Measurements from ENCODE around the gene CCDC144A.
"Not testable (repeated sequence)": the region's sequence is repeated elsewhere in the genome, so short reads cannot be mapped to it uniquely, and the experiment has no call there.

Gene CCDC144A

DNA sequence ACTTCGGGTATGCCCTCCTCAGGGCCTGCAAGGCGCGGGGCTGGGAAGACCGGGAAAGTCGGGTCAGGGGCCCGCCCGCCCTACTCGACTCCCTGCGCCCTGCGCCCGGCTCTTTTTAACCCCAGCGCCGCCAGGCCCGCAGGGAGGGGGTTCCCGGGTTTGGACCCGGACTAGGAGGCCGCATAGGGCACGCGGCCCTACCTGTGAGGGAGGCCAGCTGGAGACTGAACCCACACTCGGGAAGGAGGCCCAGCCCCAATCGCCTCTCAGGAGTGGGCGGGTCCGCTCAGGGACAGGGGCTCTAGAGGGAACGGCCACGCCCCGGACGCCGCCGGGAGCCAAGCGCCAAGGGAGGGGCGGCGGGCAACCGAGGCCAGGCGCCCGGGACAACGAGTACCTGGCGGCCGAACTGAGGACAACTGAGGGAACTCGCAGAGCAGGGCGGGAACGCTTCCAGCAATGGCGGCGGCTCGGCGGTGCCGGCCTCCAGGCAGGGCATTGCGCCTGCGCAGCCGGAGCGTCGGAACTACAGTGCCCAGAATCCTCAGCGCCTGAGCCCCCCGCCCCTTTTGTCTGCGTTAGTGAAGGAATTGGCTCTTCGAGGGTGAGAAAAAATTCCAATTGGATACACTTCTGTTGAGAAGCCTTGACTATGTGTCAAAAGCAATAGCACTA lies 36.5 kb upstream of the CCDC144A start, which contains the start of gene ZNF624:
Gene ZNF624, minus strand, starts transcription at position 484 of the 675 bp plus-strand sequence.
- peak; percentile 97 for DNase-seq
- TF ChIP-seq CTCF (IDR thresholded peaks at IDR 0.05; ENCODE audit: low read depth, low read length): no peak
- Histone ChIP-seq H3K4me3 (ENCODE audit: low read depth, low read length) (peak within 1 kb of the TSS; percentile 76), H3K27ac (peak within 1 kb of the TSS; percentile 91), H3K9me3 (ENCODE audit: severe bottlenecking) (no peaks in the 10 kb centered on the region), H3K36me3 (no peaks in the 10 kb centered on the region), H3K27me3 (ENCODE audit: insufficient read depth, low read depth, severe bottlenecking) (no peaks in the 10 kb centered on the region)

DNA sequence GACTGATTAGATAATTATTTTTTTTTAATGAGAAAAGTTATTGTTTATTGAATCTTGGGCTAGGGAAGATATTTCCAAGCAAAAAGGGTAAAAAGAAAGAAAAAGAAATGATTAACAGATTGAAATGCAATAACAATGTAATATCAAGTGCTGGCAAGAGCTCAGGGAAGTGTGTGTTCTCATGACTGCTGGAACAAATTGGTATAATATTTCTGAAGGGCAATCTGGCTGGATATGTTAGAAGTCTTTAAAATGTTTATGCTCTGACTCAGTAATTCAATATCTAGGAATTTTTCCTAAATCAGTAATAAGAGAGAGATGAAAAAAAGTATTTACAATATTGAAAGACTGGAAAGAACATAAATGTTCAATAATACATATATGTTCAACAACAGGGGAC lies 28.8 kb upstream of the CCDC144A start:
- no peak for TF ChIP-seq CTCF (IDR thresholded peaks at IDR 0.05; ENCODE audit: low read depth, low read length)
- H3K4me3 ChIP-seq (ENCODE audit: low read depth, low read length): no peak overlapping the region
- H3K36me3 ChIP-seq: no peaks in the 10 kb centered on the region
- no peaks in the 10 kb centered on the region for H3K27me3 ChIP-seq (ENCODE audit: insufficient read depth, low read depth, severe bottlenecking)
- DNase-seq: no peak
- no peak overlapping the region for H3K27ac ChIP-seq
- H3K9me3 ChIP-seq (ENCODE audit: severe bottlenecking): no peaks in the 10 kb centered on the region

DNA sequence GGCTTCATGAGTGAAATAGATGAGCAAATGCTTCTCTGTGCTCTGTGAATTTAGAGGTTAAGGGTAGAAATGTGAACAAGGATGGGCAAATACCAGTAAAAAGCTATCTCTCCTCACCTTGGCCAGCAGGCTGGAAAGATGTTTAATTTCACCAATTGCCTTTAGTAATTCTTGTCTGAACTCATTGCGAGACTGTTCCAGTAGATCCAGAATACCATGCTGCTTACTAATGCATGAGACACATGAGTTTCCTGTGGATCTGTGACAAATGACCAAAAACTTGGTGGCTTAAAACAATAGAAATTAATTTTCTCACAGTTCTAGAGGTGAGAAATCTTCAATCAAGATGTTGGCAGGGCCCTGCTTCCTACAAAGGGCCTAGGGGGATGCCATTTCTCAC lies 27.1 kb upstream of the CCDC144A start:
- Histone ChIP-seq H3K9me3 (ENCODE audit: severe bottlenecking) (no peaks in the 10 kb centered on the region), H3K27ac (no peak overlapping the region), H3K36me3 (no peaks in the 10 kb centered on the region), H3K4me3 (ENCODE audit: low read depth, low read length) (no peak overlapping the region), H3K27me3 (ENCODE audit: insufficient read depth, low read depth, severe bottlenecking) (no peaks in the 10 kb centered on the region)
- TF ChIP-seq CTCF (IDR thresholded peaks at IDR 0.05; ENCODE audit: low read depth, low read length): no peak
- no peak for DNase-seq

DNA sequence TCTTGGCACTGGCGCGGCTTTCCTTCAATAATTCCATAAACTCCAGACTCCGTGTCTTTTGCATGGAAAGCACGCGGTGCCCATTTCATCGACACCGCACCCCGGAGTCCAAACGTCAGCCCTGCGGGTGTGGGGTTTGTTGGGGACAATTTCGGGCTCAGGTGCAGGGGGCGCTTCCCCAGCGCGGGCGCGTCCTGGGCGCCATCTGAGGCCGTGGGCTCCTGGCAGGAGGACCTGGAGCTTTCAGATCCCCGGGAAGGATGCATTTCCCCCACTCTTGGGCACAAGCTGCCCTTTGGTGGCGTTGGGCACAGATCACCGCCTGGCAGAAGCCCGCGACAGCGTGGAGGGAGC lies 23.5 kb upstream of the CCDC144A start:
- H3K27me3 ChIP-seq (ENCODE audit: insufficient read depth, low read depth, severe bottlenecking); DNase-seq; H3K36me3 ChIP-seq; H3K27ac ChIP-seq; H3K9me3 ChIP-seq (ENCODE audit: severe bottlenecking); H3K4me3 ChIP-seq (ENCODE audit: low read depth, low read length): not testable (repeated sequence)

GRCh38 chr17:16666907-16667636 lies 23.0 kb upstream of the CCDC144A start:
- H3K27ac ChIP-seq; H3K4me3 ChIP-seq (ENCODE audit: low read depth, low read length): not testable (repeated sequence)

GRCh38 chr17:16676676-16677268 lies 13.3 kb upstream of the CCDC144A start:
- Histone ChIP-seq H3K27me3 (ENCODE audit: insufficient read depth, low read depth, severe bottlenecking) (no peaks in the 10 kb centered on the region), H3K4me3 (ENCODE audit: low read depth, low read length) (no peak overlapping the region), H3K9me3 (ENCODE audit: severe bottlenecking) (no peaks in the 10 kb centered on the region), H3K27ac (no peak overlapping the region), H3K36me3 (no peaks in the 10 kb centered on the region)
- TF ChIP-seq CTCF (IDR thresholded peaks at IDR 0.05; ENCODE audit: low read depth, low read length): no peak
- DNase-seq: no peak

More at GRCh38 chr17:16666907-16667636, 23.0 kb upstream of the CCDC144A start:
- H3K9me3 ChIP-seq (ENCODE audit: severe bottlenecking); H3K27me3 ChIP-seq (ENCODE audit: insufficient read depth, low read depth, severe bottlenecking); H3K36me3 ChIP-seq; DNase-seq: not testable (repeated sequence)

DNA sequence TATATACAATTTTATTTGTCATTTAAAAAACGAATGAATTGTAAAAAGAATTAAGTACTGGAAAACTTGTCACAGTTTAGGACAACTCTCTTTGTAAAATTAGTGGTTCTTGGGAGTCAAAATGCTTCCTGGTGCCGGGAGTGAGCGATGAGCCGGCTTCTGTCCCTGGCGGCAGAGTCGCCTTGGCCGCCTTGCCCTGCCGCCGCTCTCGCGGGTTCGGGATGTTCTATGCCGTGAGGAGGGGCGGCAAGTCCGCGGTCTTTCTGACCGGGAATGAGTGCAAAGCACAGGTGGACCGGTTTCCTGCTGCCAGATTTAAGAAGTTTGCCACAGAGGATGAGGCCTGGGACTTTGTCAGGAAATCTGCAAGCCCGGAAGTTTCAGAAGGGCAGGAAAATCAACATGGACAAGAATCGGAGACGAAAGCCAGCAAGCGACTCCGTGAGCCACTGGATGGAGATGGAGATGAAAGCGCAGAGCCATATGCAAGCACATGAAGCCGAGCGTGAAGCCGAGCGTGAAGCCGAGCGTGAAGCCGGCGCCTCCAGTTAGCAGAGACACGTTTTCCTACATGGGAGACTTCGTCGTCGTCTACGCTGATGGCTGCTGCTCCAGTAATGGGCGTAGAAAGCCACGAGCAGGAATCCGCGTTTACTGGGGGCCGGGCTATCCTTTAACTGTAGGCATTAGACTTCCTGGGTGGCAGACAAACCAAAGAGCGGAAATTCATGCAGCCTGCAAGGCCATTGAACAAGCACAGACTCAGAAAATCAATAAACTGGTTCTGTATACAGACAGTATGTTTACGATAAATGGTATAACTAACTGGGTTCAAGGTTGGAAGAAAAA lies 6.5 kb upstream of the CCDC144A start:
- H3K4me3 ChIP-seq (ENCODE audit: low read depth, low read length): peak overlapping the region; percentile 19; the same call in 1 of the 2 replicates
- not testable (repeated sequence) for H3K27ac ChIP-seq; H3K36me3 ChIP-seq; H3K9me3 ChIP-seq (ENCODE audit: severe bottlenecking); H3K27me3 ChIP-seq (ENCODE audit: insufficient read depth, low read depth, severe bottlenecking)
- DNase-seq: peak; percentile 21

- not testable (repeated sequence) for DNase-seq; H3K4me3 ChIP-seq (ENCODE audit: low read depth, low read length); H3K27ac ChIP-seq; H3K9me3 ChIP-seq (ENCODE audit: severe bottlenecking); H3K27me3 ChIP-seq (ENCODE audit: insufficient read depth, low read depth, severe bottlenecking); H3K36me3 ChIP-seq
Measured at GRCh38 chr17:16686019-16686418, 4.0 kb upstream of the CCDC144A start.

- H3K27ac ChIP-seq; H3K27me3 ChIP-seq (ENCODE audit: insufficient read depth, low read depth, severe bottlenecking); H3K9me3 ChIP-seq (ENCODE audit: severe bottlenecking); H3K36me3 ChIP-seq; DNase-seq; H3K4me3 ChIP-seq (ENCODE audit: low read depth, low read length): not testable (repeated sequence)
Measured at GRCh38 chr17:16687151-16687550, 2.9 kb upstream of the CCDC144A start.

Data from WERI-Rb-1 (cell line).